ENCODE results near the gene SPTBN5. TPM values are rescaled to one million over a fixed set of nuclear protein-coding genes. Genes with fewer than 3 reads are reported as not detected.

SPTBN5 gene
- total and polyA plus RNA-seq, 12 donors, result under 0.01 to 6.8 (median 0.55) TPM

- Histone ChIP-seq H3K36me3 (replicated peaks in 1 of 2) (no peaks in the 10 kb centered on the region), H3K27ac (peak overlapping the region in 2 of 5 donors; percentile 17 to 32), H3K9me3 (replicated peaks in 1 of 3) (no peaks in the 10 kb centered on the region), H3K27me3 (no peaks in the 10 kb centered on the region), H3K4me1 (replicated peaks in 1 of 2) (peaks cover 6 to 43% of the 10 kb centered on the region in 2 donors), H3K4me3 (no peak overlapping the region)
- 53 to 66% (median 56%) methylated on average over 8 of the region's 8 CpGs for WGBS, 4 donors
- TF ChIP-seq CTCF (IDR thresholded peaks at IDR 0.05), result peak in 5 of 6 experiments; percentile 17 to 52 (median 27)
- no peak for TF ChIP-seq POLR2A (IDR thresholded peaks at IDR 0.05)
- intact Hi-C loops (cut with DNase I), result no loop called here
- peak in 6 of 7 donors; percentile 52 to 75 (median 62) for DNase-seq
These were observed 36.5 kb upstream of the SPTBN5 start for GRCh38 chr15:41930221-41930866.

- intact Hi-C loops (cut with DNase I), result loop anchor here in 1 of 2 donors (10.0 kb wide), 1 partner anchor 46 kb away; the partner anchor contains the start of gene EHD4
- Histone ChIP-seq H3K9me3 (replicated peaks in 1 of 3) (no peaks in the 10 kb centered on the region), H3K27ac (peak overlapping the region in 4 of 5 donors; percentile 6 to 32 (median 18)), H3K4me1 (replicated peaks in 1 of 2) (peaks cover 6 to 40% of the 10 kb centered on the region in 2 donors), H3K4me3 (no peak overlapping the region), H3K27me3 (no peaks in the 10 kb centered on the region), H3K36me3 (replicated peaks in 1 of 2) (no peaks in the 10 kb centered on the region)
- WGBS, 4 donors, result 66 to 81% (median 73%) methylated on average over 13 to 16 of the region's 16 CpGs
- TF ChIP-seq POLR2A (IDR thresholded peaks at IDR 0.05) (no peak), CTCF (IDR thresholded peaks at IDR 0.05) (no peak)
- DNase-seq, result peak in 2 of 7 donors; percentile 34 to 69
These were observed 35.1 kb upstream of the SPTBN5 start for GRCh38 chr15:41928637-41929620.

GRCh38 chr15:41928100-41928499 is 34.2 kb upstream of the SPTBN5 start:
- intact Hi-C loops (cut with DNase I), result loop anchor here in 1 of 2 donors (10.0 kb wide), 1 partner anchor 47 kb away; the partner anchor contains the start of gene EHD4
- no peak overlapping the region for H3K27ac ChIP-seq
- 85 to 91% (median 86%) methylated on average over 6 of the region's 6 CpGs for WGBS, 4 donors
- no peak for DNase-seq
- no peaks in the 10 kb centered on the region for H3K27me3 ChIP-seq
- no peaks in the 10 kb centered on the region for H3K9me3 ChIP-seq (replicated peaks in 1 of 3)
- no peak for TF ChIP-seq CTCF (IDR thresholded peaks at IDR 0.05)
- TF ChIP-seq POLR2A (IDR thresholded peaks at IDR 0.05), result no peak
- H3K36me3 ChIP-seq (replicated peaks in 1 of 2), result no peaks in the 10 kb centered on the region
- H3K4me3 ChIP-seq, result no peak overlapping the region
- peaks cover 6 to 43% of the 10 kb centered on the region in 2 donors for H3K4me1 ChIP-seq (replicated peaks in 1 of 2)

GRCh38 chr15:41927536-41927935 is 33.7 kb upstream of the SPTBN5 start:
- intact Hi-C loops (cut with DNase I), result loop anchor here in 1 of 2 donors (10.0 kb wide), 1 partner anchor 47 kb away; the partner anchor contains the start of gene EHD4
- DNase-seq, result no peak
- WGBS, 4 donors, result 78 to 89% (median 83%) methylated on average over 3 of the region's 3 CpGs
- Histone ChIP-seq H3K36me3 (replicated peaks in 1 of 2) (no peaks in the 10 kb centered on the region), H3K4me1 (replicated peaks in 1 of 2) (peaks cover 6 to 46% of the 10 kb centered on the region in 2 donors), H3K27me3 (no peaks in the 10 kb centered on the region), H3K4me3 (no peak overlapping the region), H3K9me3 (replicated peaks in 1 of 3) (no peaks in the 10 kb centered on the region), H3K27ac (no peak overlapping the region)
- TF ChIP-seq POLR2A (IDR thresholded peaks at IDR 0.05), result no peak
- TF ChIP-seq CTCF (IDR thresholded peaks at IDR 0.05), result no peak
